Adrenal gland (tissue), 5 donors: ENCODE results near the gene TMEM72.

Source experiments
- CTCF ChIP-seq, 6 experiments: fragments of 450-650 bp in 4 of 6; fragments of 200-600 bp in 2 of 6; sonication (generic) in 1 of 6; IDR thresholded peaks; 1 replicate in 5 of 6; 2 replicates in 1 of 6; pipeline versions ENCODE4 v1.5.1 to v1.8.0; 2016 to 2021; ENCODE audit warnings: antibody characterized with exemption in 6 of 6, mild to moderate bottlenecking in 2 of 6, moderate library complexity in 1 of 6
- POLR2A ChIP-seq, 2 donors: fragments of 450-650 bp; IDR thresholded peaks; one replicate each; pipeline ENCODE4 v1.6.1; 2017; ENCODE audit warnings: antibody characterized with exemption in 2 of 2, mild to moderate bottlenecking in 2 of 2, moderate library complexity in 1 of 2
- donor health status: DM: no; HTN: no; CAD: no.

DNA sequence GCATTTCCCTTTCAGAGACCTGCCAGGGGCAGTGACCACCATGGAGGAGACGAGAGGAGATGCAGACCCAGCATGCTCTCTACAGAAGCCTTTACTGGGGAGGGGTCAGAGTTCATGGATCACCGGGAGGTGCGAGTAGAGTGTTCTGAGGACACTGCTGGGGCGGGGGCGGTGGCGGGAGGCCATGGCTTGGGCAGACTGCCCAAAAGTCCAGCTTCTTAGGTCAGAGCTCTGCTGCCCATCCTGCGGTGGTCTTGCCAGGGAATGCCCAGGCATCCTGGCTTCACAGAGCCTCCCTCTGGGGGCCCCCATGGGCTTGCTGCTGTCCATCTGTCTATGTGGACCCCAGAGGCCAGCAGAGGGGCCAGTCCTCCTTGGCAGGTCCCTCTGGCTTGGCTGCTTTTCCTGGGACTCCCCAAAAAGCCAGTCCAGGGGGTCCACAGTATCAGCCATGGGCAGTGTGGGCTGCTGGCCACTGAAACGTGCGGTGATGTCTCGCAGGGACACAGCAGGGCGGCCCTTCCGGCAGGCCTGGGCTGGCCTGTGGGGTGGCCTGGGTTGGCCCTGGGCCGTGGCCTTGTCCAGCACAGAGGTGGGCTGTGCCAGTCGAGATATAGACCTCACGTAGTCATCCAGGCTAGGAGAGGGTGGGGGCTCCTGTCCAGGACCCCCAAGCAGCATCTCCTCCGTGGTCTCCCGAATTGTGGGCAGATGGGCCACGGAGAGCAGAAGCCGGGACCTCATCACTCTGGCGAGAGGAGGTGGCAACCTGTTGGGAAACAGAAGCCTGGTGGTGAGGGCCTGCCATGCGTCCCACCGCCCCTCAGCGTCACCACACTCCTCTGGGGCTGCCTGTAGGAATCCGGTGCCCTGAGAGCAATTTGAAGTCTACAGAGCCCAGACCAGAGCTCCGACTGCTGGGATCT lies 66.4 kb downstream of the TMEM72 start:
- no peak for TF ChIP-seq CTCF (IDR thresholded peaks at IDR 0.05)
- no peak for TF ChIP-seq POLR2A (IDR thresholded peaks at IDR 0.05)
